ENCODE results near the gene SMARCC1.

Gene SMARCC1

DNA sequence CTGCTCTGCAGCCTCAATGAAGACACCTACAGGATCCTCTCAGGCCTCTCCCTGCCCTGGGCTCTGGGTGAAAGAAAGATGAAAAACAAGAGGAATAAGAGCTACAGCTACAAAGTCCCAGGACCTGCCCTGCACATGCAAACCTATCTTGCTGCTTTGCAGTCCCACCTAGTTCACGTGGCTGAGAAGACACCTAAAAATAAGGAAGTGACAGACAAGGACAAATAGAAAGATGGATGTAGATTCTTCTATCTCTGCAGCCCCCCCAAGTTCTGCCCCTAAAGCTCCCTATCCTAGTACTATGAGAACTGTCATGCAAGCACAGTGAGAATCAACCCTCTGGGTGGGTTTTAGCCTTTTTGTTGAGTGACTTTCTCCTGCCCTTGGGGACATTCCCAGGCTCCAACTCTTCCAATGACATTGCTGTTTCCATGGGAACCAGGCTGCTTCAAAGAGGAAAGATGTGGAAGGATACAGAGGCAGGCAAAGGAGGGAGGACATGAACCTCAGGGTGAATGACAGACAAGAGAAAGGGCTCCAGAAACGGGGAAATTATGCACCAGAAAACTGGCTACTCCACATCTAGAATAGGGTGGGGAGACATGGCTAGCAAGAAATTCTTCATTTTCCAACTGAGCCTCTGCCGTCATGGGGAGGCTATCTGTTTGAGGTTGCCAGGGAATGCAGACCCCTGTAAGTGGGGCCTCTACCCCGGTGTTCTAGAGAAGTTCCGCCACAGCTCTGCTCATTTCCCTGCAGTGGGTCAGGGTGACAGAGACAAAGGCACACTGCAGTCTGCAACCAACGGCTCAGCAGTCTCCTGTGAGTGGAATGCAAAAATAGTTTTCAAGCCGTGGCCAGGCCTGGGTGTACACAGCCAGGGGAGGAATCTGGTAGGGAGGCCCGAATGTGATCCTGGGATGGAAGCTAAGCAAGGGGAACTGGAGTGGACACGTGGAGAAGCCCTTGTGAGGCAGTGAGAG is 208.2 kb downstream of the SMARCC1 start:
- Histone ChIP-seq H3K27me3 (ENCODE audit: insufficient read depth, low read length, poor library complexity, severe bottlenecking) (no peaks in the 10 kb centered on the region), H3F3A (ENCODE audit: low read depth) (no peaks in the 10 kb centered on the region), H3K36me3 (ENCODE audit: insufficient read depth, low read length) (no peaks in the 10 kb centered on the region), H4K20me1 (ENCODE audit: insufficient read depth, low read length, poor library complexity, severe bottlenecking) (no peaks in the 10 kb centered on the region), H3K9me2 (replicated peaks; ENCODE audit: low read depth, low read length) (no peaks in the 10 kb centered on the region), H3K4me1 (ENCODE audit: insufficient read depth, low read length, poor library complexity, severe bottlenecking) (no peaks in the 10 kb centered on the region), H3K4me3 (ENCODE audit: low read length, poor library complexity, severe bottlenecking) (no peak overlapping the region), H3K79me2 (ENCODE audit: insufficient read depth, low read length) (no peaks in the 10 kb centered on the region), H3K4me2 (ENCODE audit: low read depth, low read length, poor library complexity, severe bottlenecking) (no peak overlapping the region), H3K9ac (ENCODE audit: low read depth, low read length, poor library complexity, severe bottlenecking) (no peak overlapping the region), H3K9me3 (ENCODE audit: insufficient read depth, low read depth, low read length) (no peaks in the 10 kb centered on the region), H2AFZ (ENCODE audit: low read length) (no peak overlapping the region)
- TF ChIP-seq, protein P1, sequence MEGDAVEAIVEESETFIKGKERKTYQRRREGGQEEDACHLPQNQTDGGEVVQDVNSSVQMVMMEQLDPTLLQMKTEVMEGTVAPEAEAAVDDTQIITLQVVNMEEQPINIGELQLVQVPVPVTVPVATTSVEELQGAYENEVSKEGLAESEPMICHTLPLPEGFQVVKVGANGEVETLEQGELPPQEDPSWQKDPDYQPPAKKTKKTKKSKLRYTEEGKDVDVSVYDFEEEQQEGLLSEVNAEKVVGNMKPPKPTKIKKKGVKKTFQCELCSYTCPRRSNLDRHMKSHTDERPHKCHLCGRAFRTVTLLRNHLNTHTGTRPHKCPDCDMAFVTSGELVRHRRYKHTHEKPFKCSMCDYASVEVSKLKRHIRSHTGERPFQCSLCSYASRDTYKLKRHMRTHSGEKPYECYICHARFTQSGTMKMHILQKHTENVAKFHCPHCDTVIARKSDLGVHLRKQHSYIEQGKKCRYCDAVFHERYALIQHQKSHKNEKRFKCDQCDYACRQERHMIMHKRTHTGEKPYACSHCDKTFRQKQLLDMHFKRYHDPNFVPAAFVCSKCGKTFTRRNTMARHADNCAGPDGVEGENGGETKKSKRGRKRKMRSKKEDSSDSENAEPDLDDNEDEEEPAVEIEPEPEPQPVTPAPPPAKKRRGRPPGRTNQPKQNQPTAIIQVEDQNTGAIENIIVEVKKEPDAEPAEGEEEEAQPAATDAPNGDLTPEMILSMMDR (conservative IDR thresholded peaks at IDR 0.05; ENCODE audit: low read length), result no peak
- TF ChIP-seq EZH2phosphoT487 (IDR thresholded peaks at IDR 0.05; ENCODE audit: borderline replicate concordance), result no peak

DNA sequence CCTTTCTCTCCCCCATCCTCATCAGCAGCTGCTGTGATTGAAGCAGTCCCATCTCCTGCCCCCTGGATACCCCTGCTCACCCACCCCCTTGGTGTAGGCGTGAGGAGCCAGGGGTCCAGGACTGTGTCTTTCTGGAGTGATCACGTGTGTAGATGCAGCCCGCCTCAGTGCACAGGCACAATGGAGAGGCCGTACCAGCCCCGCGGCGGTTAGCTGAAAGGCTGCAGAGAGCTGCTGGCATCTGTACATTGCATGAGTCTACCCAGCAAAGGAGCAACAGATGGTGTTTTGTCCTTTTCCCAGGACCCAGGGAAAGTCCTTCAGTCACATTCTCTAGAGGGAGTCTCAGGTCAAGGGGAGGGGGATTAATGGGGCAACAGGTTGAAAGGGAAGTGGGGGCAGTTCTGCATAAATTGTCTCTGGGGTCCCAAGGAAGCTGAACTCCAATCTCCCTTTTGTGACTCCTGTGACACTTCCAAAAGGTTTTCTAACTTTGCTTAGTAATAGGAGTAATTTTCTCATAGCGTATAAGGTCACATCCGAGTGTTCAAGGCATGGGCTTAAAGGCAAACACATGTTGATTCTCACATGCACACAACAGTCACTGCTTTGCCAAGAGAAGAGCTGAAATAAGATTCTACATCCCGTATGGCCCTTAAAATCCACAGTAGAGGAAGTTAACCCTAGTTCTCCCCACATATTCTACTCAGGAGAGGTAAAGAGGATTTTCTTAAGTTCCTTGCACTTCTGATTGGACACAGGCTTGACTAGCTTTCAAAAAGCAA is 210.1 kb downstream of the SMARCC1 start:
- Histone ChIP-seq H3K4me1 (ENCODE audit: insufficient read depth, low read length, poor library complexity, severe bottlenecking) (no peaks in the 10 kb centered on the region), H3K9me2 (replicated peaks; ENCODE audit: low read depth, low read length) (no peaks in the 10 kb centered on the region), H4K20me1 (ENCODE audit: insufficient read depth, low read length, poor library complexity, severe bottlenecking) (no peaks in the 10 kb centered on the region), H3F3A (ENCODE audit: low read depth) (no peaks in the 10 kb centered on the region), H3K4me2 (ENCODE audit: low read depth, low read length, poor library complexity, severe bottlenecking) (no peak overlapping the region), H3K9ac (ENCODE audit: low read depth, low read length, poor library complexity, severe bottlenecking) (no peak overlapping the region), H3K79me2 (ENCODE audit: insufficient read depth, low read length) (no peaks in the 10 kb centered on the region), H3K4me3 (ENCODE audit: low read length, poor library complexity, severe bottlenecking) (no peak overlapping the region), H2AFZ (ENCODE audit: low read length) (no peak overlapping the region), H3K9me3 (ENCODE audit: insufficient read depth, low read depth, low read length) (no peaks in the 10 kb centered on the region), H3K27me3 (ENCODE audit: insufficient read depth, low read length, poor library complexity, severe bottlenecking) (no peaks in the 10 kb centered on the region), H3K36me3 (ENCODE audit: insufficient read depth, low read length) (no peaks in the 10 kb centered on the region)
- no peak for TF ChIP-seq EZH2phosphoT487 (IDR thresholded peaks at IDR 0.05; ENCODE audit: borderline replicate concordance)
- TF ChIP-seq, protein P1 (conservative IDR thresholded peaks at IDR 0.05; ENCODE audit: low read length), result no peak

DNA sequence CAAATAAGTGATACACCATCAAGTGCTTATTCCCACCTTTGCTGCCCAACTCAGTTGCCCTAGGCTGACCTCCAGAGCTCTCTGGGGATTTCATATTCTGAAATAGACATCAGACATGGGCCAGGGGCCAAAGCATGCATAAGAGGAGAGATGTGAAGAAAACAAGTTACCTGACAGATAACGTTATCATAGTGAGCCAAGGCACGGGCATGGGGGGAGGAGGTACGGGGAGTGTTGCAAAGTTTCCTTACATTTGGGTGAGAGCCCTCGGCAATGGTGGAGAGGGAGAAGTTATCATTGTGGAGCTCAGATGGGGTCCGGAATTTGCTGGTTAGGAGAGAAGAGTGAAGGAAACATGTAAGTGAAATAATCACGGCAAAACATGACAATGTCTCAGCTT is 212.8 kb downstream of the SMARCC1 start:
- no peaks in the 10 kb centered on the region for H3F3A ChIP-seq (ENCODE audit: low read depth)
- no peak for TF ChIP-seq EZH2phosphoT487 (IDR thresholded peaks at IDR 0.05; ENCODE audit: borderline replicate concordance)
- TF ChIP-seq, protein P1 (conservative IDR thresholded peaks at IDR 0.05; ENCODE audit: low read length), result no peak
- H4K20me1 ChIP-seq (ENCODE audit: insufficient read depth, low read length, poor library complexity, severe bottlenecking), result no peaks in the 10 kb centered on the region
- H3K9me2 ChIP-seq (replicated peaks; ENCODE audit: low read depth, low read length), result no peaks in the 10 kb centered on the region
- no peak overlapping the region for H3K9ac ChIP-seq (ENCODE audit: low read depth, low read length, poor library complexity, severe bottlenecking)
- H3K27me3 ChIP-seq (ENCODE audit: insufficient read depth, low read length, poor library complexity, severe bottlenecking), result no peaks in the 10 kb centered on the region
- no peaks in the 10 kb centered on the region for H3K9me3 ChIP-seq (ENCODE audit: insufficient read depth, low read depth, low read length)
- H3K36me3 ChIP-seq (ENCODE audit: insufficient read depth, low read length), result no peaks in the 10 kb centered on the region
- H3K79me2 ChIP-seq (ENCODE audit: insufficient read depth, low read length), result no peaks in the 10 kb centered on the region
- H3K4me2 ChIP-seq (ENCODE audit: low read depth, low read length, poor library complexity, severe bottlenecking), result no peak overlapping the region
- no peak overlapping the region for H2AFZ ChIP-seq (ENCODE audit: low read length)
- no peaks in the 10 kb centered on the region for H3K4me1 ChIP-seq (ENCODE audit: insufficient read depth, low read length, poor library complexity, severe bottlenecking)
- no peak overlapping the region for H3K4me3 ChIP-seq (ENCODE audit: low read length, poor library complexity, severe bottlenecking)

Measured in Loucy (cell line).